ENCODE results near the gene MRPL27. TPM values are rescaled to one million over a fixed set of nuclear protein-coding genes. Genes with fewer than 3 reads are reported as not detected.

MRPL27 gene
- total RNA-seq, 2 experiments from 2014 or later = 13.7 to 14.8 TPM

- H3K36me3 Mint-ChIP-seq (ENCODE audit: low read depth) = peaks cover 61% of the 10 kb centered on the region
- ChIA-PET CTCF (interaction anchor here (1.5 to 2.0 kb wide), 2 partner anchors 10 to 26 kb away, joined by 9 to 13 read pairs; partner anchors contain the start of gene LRRC59), POLR2A (interaction anchor here (1.0 to 6.6 kb wide), 2 partner anchors 9 to 26 kb away, joined by 5 to 52 read pairs; partner anchors contain the start of gene LRRC59)
- peak overlapping the region; percentile 97 for H3K4me3 Mint-ChIP-seq
- ATAC-seq (ENCODE audit: poor library complexity) (no peak), DNase-seq (no peak)
- Histone ChIP-seq H3K9me3 (ENCODE audit: control insufficient read depth in 1 of 2, insufficient read depth in 1 of 2, low read length in 2 of 2) (no peaks in the 10 kb centered on the region), H3K4me3 (ENCODE audit: low read length) (no peak overlapping the region), H3K4me1 (ENCODE audit: insufficient read depth, low read length) (peaks cover 22% of the 10 kb centered on the region), H3K36me3 (ENCODE audit: insufficient read depth, low read length) (peaks cover 44% of the 10 kb centered on the region), H3K27me3 (ENCODE audit: control insufficient read depth in 1 of 2, insufficient read depth in 2 of 2, low read length in 2 of 2) (no peaks in the 10 kb centered on the region), H3K27ac (ENCODE audit: low read depth in 1 of 2, low read length in 2 of 2) (no peak overlapping the region)
- peak overlapping the region; percentile 42 for H3K27ac Mint-ChIP-seq
- no peaks in the 10 kb centered on the region for H3K9me3 Mint-ChIP-seq
- intact Hi-C loops (cut with DNase I, micrococcal nuclease) = loop anchor here in 1 of 2 experiments (5.0 to 10.0 kb wide), 3 partner anchors 106 to 893 kb away; partner anchors contain the start of genes ANKRD40, MBTD1, RSAD1 and UTP18
- peaks cover 22% of the 10 kb centered on the region for H3K4me1 Mint-ChIP-seq (ENCODE audit: low read depth)
- TF ChIP-seq CTCF (IDR thresholded peaks at IDR 0.05) = no peak
- H3K27me3 Mint-ChIP-seq = no peaks in the 10 kb centered on the region
Observed at GRCh38 chr17:50371526-50371925, 1.5 kb downstream of the MRPL27 start.

- peaks cover 53% of the 10 kb centered on the region for H3K36me3 ChIP-seq (ENCODE audit: insufficient read depth, low read length)
- H3K27ac ChIP-seq (ENCODE audit: low read depth in 1 of 2, low read length in 2 of 2) = no peak overlapping the region
- no peaks in the 10 kb centered on the region for H3K9me3 Mint-ChIP-seq
- no peaks in the 10 kb centered on the region for H3K27me3 ChIP-seq (ENCODE audit: control insufficient read depth in 1 of 2, insufficient read depth in 2 of 2, low read length in 2 of 2)
- peaks cover 22% of the 10 kb centered on the region for H3K4me1 Mint-ChIP-seq (ENCODE audit: low read depth)
- H3K4me3 ChIP-seq (ENCODE audit: low read length) = no peak overlapping the region
- H3K4me3 Mint-ChIP-seq = peak overlapping the region; percentile 11
- DNase-seq = no peak
- ATAC-seq (ENCODE audit: poor library complexity) = no peak
- no peaks in the 10 kb centered on the region for H3K27me3 Mint-ChIP-seq
- H3K36me3 Mint-ChIP-seq (ENCODE audit: low read depth) = peaks cover 72% of the 10 kb centered on the region
- H3K4me1 ChIP-seq (ENCODE audit: insufficient read depth, low read length) = peaks cover 22% of the 10 kb centered on the region
- H3K27ac Mint-ChIP-seq = no peak overlapping the region
- TF ChIP-seq CTCF (IDR thresholded peaks at IDR 0.05) = no peak
- ChIA-PET POLR2A (interaction anchor here (6.6 kb wide), 1 partner anchor 27 kb away, joined by 52 read pairs; the partner anchor contains the start of gene LRRC59), CTCF (interaction anchor here (1.5 to 3.5 kb wide), 2 partner anchors 8 to 27 kb away, joined by 9 to 19 read pairs; partner anchors contain the start of gene LRRC59)
- H3K9me3 ChIP-seq (ENCODE audit: control insufficient read depth in 1 of 2, insufficient read depth in 1 of 2, low read length in 2 of 2) = no peaks in the 10 kb centered on the region
- intact Hi-C loops (cut with DNase I, micrococcal nuclease) = loop anchor here in 1 of 2 experiments (5.0 to 10.0 kb wide), 3 partner anchors 107 to 895 kb away; partner anchors contain the start of genes ANKRD40, MBTD1, RSAD1 and UTP18
Observed at GRCh38 chr17:50370052-50370451, 2.9 kb downstream of the MRPL27 start.

- Histone ChIP-seq H3K9me3 (ENCODE audit: control insufficient read depth in 1 of 2, insufficient read depth in 1 of 2, low read length in 2 of 2) (no peaks in the 10 kb centered on the region), H3K4me3 (ENCODE audit: low read length) (no peak overlapping the region), H3K27me3 (ENCODE audit: control insufficient read depth in 1 of 2, insufficient read depth in 2 of 2, low read length in 2 of 2) (no peaks in the 10 kb centered on the region), H3K36me3 (ENCODE audit: insufficient read depth, low read length) (peaks cover 59% of the 10 kb centered on the region), H3K27ac (ENCODE audit: low read depth in 1 of 2, low read length in 2 of 2) (no peak overlapping the region), H3K4me1 (ENCODE audit: insufficient read depth, low read length) (peaks cover 19% of the 10 kb centered on the region)
- intact Hi-C loops (cut with DNase I, micrococcal nuclease) = loop anchor here in 1 of 2 experiments (5.0 kb wide), 1 partner anchor 905 kb away; no protein-coding TSS in a partner anchor
- CTCF ChIA-PET = interaction anchor here (3.5 kb wide), 1 partner anchor 29 kb away, joined by 19 read pairs; the partner anchor contains the start of gene LRRC59
- no peak for TF ChIP-seq CTCF (IDR thresholded peaks at IDR 0.05)
- POLR2A ChIA-PET = no interaction called here
- Mint-ChIP-seq H3K27me3 (no peaks in the 10 kb centered on the region), H3K4me3 (no peak overlapping the region), H3K4me1 (ENCODE audit: low read depth) (peaks cover 14% of the 10 kb centered on the region), H3K27ac (no peak overlapping the region), H3K36me3 (ENCODE audit: low read depth) (peaks cover 63% of the 10 kb centered on the region), H3K9me3 (no peaks in the 10 kb centered on the region)
- DNase-seq (no peak), ATAC-seq (ENCODE audit: poor library complexity) (no peak)
Observed at GRCh38 chr17:50367401-50367800, 5.6 kb downstream of the MRPL27 start.
